Stimulated activated CD4-positive, alpha-beta T cell treated with anti-CD3 and anti-CD28 coated beads, Interleukin-1b, Interleukin-23, amount 100 ng/mL, for 4 hours (primary cell): ENCODE results near the gene SUFU.
"Not testable (repeated sequence)": the region's sequence is repeated elsewhere in the genome, so short reads cannot be mapped to it uniquely, and the experiment has no call there.

Experiments
- DNase-seq, 2 donors: peaks; one replicate each; pipeline ENCODE4 v3.0.0-alpha.2; 2020; ENCODE audit warnings: low read depth in 2 of 2

SUFU gene

DNA sequence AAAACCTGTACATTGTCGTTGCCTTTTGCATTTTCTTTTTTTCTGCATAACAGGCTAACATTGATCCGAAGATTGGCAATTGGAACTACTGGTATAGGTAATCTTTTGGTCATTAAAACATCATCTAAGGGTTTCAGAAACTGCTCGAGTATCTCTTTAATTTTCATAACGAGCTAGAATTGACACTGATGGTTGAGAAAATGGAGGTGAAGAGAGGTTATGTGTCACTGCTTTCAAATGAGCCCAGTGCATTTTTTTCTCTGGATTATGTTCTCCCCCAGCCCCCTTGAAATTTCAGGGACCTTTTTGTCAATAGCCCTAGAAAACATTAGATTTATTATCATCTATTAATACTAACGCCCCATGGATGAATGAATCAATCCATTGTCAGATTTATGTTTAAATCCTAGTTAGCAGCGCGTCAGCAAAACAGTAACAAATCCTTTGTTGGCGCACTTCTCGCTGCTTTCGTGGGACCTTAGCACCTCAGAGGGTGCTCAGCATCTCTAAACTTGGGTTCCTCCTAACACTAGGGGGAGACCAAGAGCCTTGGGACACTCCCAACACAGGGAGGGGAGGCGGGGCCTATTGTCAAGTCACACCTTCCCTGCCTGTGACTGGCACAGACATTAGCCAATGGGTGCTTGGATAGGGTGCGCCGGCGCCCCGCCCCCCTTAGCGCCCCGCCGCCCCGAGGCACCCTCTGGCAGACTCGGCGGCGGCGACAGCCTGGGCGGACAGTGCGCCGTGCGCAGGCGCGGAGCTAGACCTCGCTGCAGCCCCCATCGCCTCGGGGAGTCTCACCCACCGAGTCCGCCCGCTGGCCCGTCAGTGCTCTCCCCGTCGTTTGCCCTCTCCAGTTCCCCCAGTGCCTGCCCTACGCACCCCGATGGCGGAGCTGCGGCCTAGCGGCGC is at the start of gene SUFU:
TSS of gene SUFU (plus strand) at position 709 of the 915 bp plus-strand sequence. CDS start at position 890, 181 bp downstream.
- peak; percentile 96 to 99 for DNase-seq

DNA sequence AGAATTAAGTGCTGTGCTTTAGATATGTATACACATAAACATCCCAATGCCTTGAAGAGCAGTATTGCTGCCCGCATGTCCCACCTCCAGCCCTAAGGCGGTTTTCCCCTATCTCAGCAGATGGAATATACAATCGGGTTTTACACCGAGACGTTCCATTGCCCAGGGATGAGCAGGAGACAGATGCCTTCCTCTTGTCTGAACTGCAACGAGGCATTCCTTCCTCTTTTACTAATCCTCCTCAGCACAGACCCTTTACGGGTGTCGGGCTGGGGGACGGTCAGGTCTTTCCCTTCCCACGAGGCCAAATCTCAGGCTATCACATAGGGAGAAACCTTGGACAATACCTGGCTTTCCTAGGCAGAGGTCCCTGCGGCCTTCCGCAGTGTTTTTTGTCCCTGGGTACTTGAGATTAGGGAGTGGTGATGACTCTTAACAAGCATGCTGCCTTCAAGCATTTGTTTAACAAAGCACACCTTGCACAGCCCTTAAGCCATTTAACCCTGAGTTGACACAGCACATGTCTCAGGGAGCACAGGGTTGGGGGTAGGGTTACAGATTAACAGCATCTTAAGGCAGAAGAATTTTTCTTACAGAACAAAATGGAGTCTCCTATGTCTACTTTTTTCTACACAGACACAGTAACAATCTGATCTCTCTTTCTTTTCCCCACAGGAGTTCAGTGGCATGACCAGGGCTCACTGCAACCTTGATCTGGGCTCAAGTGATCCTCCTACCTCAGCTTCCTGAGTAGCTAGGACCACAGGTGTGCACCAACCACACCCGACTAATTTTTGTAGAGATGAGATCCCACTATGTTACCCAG is 48.9 kb upstream of the SUFU start:
- not testable (repeated sequence) for DNase-seq

DNA sequence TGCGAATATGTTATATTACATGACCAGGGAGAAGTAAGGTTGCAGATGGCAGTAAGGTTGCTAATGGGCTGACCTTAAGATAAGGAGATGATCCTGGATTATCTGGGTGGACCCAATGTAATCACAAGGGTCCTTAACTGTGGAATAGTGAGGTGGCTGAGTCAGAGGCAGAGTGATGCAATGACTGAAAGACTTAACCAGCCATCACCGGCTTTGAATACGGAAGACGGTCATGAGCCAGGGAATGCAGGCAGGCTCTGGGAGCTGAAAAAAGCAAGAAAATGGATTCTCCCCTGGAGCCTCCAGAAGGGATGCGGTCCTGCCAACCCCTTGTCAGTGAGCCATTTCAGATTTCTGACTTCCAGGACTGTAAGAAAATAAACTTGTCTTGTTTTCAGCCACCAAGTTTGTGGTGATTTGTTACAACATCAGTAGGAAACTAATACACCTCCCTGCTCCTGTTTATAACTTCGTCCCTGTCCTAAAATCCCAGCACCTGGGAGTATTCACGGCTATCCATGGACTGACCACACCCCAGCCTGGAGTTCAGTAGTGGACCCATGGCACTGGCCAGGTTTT is 47.8 kb upstream of the SUFU start:
- no peak for DNase-seq

DNA sequence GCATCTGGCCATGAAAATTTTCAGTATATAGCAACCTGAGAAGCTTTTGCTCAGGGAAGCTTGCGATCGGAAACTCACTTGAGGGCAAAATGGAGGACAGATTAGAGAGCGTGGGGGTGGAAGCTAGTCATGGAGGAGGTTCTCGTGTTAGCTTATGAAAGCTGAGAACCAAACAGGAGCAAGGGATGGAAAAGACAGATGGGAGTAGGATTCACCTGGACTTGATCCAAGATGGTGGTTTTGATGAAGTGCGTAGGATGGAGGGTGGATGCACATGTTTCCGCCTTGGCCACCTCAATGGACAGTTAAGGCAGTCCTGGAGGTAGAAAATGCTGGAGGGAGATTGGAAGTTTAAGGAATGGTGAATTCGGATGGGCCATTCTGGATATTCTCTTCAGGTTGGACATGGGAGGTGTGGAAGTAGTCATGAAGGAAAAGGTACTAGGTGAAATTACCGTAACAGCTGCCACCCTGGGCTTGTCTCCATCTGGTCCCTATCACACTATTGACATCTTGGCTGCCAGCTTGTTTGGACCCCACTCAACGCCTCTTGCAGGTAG is 46.1 kb upstream of the SUFU start:
- DNase-seq = no peak

DNA sequence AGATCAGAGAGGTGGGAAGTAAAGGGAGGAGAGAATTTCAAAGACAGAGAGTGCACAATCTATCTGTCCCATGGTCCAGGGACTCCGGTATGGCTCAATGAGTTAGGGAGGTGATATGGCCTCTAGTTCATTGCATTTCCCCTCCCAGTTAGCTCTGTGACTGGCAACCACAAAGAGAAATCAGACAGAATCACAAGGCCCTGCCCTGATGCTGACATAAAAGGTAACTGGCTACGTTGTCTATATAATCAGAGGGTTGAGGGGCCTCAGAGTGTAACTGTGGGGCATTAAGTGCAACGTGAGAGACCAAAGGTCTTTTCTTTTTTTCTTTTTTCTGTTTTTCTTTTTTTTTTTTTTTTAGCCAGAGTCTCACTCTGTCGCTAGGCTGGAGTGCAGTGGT is 45.1 kb upstream of the SUFU start:
- no peak for DNase-seq

DNA sequence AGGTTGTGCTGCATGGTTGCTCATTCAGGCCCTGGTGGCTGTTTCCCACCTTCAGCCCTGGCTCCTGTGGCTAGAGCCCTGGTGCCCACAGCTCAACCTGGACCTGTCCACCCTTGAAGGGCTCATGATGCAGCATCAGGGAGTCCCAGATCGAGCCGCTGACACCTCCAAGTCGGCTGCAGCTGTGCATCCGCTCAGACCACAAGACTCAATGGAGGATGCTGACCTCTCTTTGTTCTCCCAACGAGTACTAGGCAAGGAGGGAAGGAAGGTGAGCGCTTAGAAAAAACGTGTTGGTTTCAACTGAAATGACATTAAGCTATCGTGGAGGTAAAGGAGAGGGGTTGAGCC is 43.0 kb upstream of the SUFU start:
- no peak for DNase-seq

DNA sequence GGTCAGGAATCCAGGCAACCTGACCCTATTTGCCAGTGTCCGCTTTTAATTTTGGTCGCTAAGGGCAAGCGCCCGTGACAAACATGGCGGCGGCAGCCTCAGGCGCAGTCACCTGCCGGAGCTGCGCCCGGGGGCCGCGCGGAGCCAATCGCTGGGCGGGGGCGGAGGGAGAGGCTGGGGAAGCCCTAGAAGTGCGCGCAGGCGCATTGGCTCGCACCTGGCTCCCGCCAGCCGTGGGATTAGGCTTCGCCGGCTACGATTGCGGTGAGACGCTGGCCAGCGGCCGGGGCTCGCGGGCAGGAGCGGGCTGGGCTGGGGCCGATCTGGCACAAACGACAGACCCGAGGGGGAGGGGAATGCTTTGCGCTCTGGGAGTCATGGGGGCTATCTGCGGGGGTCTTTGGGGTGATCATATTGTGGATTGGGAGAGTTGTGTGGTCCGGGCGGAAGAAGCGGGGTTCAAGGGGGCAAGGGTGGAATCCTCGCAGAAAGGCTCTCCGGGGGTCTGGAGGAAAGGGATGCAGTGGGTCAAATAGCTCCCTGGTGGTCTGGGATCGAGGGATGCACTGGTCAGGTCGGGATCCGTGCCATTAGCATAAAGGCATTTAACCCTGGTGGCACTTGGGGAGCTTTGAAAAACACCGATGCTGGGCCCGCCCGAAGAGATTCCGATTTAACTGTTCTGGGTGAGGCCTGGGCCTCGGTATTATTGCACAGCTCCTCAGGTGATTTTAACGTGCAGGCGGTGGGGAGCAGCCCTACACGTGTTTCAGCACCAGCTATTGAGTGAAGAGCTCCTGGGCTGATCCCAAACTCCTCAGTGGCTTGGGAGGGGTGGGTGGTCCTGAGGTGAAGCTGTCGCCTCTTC is 42.4 kb upstream of the SUFU start:
- peak; percentile 95 to 96 for DNase-seq

DNA sequence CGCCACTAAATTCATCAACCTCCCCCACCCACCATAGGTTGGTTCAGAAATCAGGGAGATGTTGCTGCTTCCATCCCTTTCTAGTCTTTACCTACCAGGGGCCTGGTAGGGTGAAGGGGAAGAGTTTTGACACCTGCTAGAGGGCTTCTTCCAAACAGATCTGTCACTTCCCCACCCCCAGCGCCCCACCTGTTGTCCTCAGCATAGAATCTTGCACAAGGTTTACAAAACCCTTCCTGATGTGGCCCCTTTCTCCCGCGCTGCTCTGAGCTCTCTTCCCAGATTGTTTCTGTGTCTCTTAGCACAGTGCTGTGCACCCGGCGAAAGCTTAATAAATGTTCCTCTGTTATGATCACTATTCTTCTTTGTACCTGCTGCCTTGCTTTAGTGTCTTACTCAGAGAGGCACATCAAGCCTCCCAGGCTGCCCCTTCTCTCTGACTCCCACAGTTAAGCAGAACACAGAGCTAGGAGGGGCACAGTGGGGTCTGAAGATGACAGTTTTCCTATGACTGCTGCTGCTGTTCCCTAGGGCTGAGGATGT is 41.2 kb upstream of the SUFU start:
- no peak for DNase-seq

DNA sequence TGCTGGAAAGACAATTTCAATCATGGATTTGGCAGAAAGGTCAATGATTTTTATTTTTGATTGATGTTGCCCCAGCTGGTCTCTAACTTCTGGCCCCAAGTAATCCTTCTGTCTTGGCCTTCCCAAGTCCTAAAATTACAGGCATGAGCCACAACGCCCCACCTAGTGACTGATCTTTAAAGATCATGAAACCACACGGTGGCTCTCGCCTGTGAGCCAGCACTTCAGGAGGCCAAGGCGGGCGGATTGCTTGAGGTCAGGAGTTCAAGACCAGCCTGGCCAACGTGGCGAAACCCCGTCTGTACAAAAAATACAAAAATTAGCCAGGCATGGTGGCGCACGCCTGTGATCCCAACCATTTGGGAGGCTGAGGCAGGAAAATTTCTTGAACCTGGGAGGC is 39.8 kb upstream of the SUFU start:
- DNase-seq = no peak

DNA sequence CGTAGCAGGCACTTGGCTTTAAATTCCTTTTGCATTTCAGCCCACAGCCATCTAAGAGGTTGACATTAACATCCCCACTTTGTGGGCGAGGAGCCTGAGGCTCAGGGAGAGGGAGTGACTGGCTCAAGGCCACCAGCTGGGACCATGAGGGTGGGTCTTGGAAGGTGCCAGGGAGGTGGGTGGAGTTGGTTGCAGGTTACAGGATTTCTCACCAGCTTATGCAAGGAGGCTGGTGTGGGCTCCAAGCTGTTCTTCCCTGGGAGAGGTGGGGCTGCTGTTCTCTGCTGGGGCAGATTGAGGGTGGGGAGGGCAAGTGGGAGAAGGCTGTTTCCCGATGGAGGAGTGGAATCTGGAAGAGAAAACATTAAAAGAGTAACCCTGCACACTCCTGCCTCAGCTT is 38.3 kb upstream of the SUFU start:
- DNase-seq = no peak

DNA sequence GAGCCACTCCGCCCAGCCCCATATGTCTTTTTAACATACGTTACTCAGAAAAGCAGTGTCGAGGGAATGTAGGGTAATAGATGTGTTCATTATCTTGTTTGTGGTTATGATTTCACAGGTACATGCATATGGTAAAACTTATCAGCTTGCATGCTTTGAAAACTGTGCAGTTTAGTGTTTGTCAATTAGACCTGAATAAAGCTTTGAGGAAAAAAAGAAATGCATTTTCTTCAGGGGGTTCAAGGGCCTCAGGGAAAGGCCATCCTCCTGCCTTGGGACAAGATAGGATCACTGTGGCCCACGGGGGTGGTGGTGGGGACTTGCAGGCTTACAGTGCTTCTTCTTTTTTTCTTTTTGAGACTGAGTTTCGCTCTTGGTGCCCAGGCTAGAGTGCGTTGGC is 36.5 kb upstream of the SUFU start:
- DNase-seq = no peak

DNA sequence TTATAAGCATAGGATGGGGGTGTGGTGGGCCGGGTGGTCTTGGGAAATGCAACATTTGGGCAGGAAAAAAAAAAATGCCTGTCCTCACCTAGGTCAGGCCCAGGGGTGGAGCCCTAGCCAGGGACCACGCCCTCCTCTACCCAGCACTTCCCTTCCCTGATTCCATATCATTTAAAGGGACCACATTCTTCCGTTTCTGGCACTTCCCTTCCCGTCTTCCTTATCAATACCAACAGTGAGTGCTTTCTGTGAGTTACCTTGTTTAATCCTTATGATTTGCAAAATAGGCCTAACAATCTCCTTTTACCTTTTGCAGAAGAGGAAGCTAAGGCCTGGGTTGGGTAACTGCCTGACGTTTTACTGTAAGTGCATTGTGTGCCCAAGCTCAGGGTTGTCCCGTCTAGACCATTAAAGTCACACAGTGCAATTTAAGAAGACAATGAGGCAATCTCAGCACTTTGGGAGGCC is 35.8 kb upstream of the SUFU start:
- DNase-seq = no peak

DNA sequence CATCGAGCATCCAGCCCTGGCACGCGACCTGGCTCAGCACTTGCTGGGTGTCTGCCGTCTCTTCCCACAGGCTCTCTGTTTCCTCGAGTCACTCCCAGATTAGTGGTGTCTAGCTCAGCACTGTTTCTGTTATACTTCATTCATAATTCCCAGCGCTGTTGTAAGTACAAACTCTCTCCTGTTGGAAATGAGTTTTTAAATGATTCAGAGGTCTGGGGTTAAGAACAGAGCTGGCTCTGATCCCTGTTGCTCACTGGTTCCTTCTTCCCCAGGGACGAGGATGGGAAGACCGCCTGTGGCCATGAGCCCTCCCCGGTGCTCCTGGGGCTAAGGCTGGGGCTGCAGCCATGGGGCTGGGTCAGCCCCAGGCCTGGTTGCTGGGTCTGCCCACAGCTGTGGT is 35.1 kb upstream of the SUFU start:
- no peak for DNase-seq

DNA sequence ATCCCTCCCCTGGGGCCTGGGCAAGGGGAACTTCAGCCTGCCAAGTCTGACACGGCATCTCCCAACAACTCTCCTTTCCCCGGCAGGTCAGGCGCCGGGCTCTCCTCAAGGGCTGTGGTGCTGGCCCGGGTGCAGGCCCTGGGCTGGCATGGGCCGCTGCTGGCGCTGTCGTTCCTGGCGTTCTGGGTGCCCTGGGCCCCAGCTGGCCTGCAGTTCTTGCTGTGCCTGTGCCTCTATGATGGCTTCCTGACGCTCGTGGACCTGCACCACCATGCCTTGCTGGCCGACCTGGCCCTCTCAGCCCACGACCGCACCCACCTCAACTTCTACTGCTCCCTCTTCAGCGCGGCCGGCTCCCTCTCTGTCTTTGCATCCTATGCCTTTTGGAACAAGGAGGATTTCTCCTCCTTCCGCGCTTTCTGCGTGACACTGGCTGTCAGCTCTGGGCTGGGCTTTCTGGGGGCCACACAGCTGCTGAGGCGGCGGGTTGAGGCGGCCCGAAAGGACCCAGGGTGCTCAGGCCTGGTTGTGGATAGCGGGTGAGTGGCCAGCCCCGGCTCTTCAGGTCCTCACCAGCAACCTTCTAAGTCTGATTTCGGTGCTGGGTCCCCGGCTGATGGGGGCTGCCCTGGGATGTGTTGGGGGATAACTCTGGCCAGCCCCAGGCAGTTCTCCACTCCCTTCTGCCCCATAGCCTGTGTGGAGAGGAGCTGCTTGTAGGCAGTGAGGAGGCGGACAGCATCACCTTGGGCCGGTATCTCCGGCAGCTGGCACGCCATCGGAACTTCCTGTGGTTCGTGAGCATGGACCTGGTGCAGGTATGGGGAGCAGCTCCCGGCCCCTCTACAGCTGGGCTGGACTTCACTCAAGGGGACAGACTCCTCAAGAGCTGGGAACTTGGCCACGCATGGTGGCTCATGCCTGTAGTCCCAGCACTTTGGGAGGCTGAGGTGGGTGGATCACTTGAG is 32.9 kb upstream of the SUFU start:
- no peak for DNase-seq

DNA sequence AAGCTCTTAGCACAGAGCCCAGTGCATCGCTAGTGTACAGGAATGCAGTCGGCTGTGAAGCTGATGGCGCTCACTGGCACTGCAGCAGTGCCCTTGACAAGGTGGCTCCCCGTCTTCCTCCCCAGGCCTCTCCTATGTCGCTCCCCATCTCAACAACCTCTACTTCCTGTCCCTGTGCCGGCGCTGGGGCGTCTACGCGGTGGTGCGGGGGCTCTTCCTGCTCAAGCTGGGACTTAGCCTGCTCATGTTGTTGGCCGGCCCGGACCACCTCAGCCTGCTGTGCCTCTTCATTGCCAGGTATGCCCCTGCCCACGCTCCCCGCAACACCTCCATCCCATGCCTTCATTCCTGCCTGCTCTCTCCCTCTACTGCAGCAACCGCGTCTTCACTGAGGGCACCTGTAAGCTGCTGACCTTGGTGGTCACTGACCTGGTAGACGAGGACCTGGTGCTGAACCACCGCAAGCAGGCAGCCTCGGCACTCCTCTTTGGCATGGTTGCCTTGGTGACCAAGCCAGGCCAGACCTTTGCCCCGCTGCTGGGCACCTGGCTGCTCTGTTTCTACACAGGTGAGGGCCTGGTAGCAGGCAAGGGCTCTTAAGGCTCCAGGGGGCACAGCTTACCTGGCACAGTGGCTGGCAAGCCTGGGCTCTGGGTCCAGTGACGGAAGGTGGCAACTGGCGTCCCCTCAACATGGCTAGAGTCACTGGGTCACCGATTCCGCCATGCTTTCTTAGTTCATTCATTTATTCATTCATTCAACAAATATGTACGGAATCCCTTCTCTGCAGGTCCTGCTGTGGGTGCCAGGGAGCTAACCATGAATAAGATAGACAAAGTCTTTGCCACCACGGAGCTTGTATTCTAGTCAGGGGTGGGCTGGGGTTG is 30.1 kb upstream of the SUFU start:
- DNase-seq = no peak

DNA sequence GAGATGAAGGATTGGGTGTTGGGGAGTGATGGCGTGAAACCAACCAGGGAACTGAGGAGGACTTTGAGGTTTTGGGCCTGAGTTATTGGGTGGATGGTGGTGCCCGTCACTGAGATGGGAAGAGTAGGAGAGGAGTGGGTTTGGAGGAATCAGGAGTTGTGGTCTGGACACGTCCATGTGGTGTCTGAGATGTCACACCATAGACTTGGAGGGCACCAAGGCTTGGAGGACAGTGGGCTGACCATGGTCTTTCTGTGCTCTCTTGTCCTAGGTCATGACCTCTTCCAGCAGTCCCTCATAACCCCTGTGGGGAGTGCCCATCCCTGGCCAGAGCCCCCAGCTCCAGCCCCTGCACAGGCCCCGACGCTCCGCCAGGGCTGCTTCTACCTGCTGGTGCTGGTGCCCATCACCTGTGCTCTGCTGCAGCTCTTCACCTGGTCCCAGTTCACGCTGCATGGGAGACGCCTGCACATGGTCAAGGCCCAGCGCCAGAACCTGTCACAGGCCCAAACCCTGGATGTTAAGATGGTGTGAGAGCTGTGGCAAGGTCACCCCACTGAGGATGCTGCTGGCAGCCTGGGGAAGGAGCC is 28.2 kb upstream of the SUFU start:
- no peak for DNase-seq

DNA sequence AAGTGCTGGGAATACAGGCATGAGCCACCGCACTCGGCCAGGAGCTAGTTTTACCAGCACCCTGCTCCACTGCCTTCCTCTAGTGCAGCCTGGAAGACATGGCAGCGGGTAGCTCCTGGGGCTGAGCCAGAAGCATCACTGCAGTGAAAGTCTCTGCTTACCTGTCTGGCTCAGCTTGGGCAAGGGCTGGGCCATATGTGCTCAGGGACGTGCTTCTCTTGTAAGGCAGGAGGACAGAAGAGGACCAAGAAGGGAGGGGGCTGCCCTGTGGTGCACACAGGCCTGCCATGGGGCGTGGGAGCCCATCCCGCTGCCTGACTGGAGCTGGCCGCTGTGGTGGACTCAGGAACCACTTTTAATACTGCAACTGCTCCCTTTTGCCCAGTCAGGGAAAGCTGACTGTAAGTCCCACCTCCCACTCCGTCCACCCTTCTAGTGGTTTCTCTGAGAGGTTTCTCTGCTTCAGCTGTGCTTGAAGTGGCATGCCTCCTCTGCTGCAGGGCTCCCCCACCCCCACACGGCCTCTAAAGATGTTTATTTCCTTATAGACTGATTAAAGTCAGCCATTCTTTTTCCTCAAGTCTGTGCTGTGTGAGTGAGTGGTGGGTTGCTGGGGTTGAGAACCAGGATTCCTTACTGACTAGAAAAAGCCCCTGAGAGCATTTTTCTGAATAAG is 27.2 kb upstream of the SUFU start:
- DNase-seq = no peak

DNA sequence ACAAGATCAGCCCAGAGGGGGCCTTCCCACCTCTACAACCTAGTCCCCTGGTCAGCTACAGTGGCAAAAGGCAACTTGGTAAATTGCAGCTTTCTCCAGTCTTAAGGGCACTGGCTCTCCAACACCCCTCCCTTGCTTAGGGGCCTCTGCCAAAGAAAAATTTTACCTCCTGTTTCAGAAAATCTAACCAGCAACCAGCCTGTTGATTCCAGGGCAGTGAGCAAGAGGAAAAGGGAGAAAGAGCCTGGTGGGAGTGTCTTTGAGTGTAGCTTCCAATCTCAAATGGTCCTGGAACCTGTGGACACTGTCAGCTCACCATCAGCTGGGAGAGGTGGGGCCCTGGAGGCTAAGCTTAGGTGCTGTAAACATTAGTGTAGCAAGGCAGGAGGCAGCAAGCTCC is 24.1 kb upstream of the SUFU start:
- DNase-seq = no peak
